Esophagus muscularis mucosa (tissue), 3 donors: Measurements from ENCODE around the gene DDX39A.

Source experiments
- CTCF ChIP-seq, 3 experiments: fragments of 200-600 bp in 2 of 3; fragments of 450-650 bp in 1 of 3; sonication (generic) in 2 of 3; IDR thresholded peaks; one replicate each; pipeline ENCODE4 v1.5.1; 2017 to 2019; ENCODE audit warnings: antibody characterized with exemption in 3 of 3, mild to moderate bottlenecking in 2 of 3, moderate library complexity in 1 of 3
- POLR2A ChIP-seq: fragments of 450-650 bp; IDR thresholded peaks from one replicate; pipeline ENCODE4 v1.6.1; 2017; ENCODE audit warnings: antibody characterized with exemption, moderate library complexity, mild to moderate bottlenecking, low read depth
- POLR2AphosphoS5 ChIP-seq, 2 donors: sonication (generic); formaldehyde crosslinking; IDR thresholded peaks; one replicate each; pipeline ENCODE4 v1.6.1; 2017; ENCODE audit warnings: antibody characterized with exemption in 2 of 2

- TF ChIP-seq CTCF (IDR thresholded peaks at IDR 0.05) (no peak), POLR2A (no peak), POLR2AphosphoS5 (IDR thresholded peaks at IDR 0.05) (no peak)
Observed at GRCh38 chr19:14406645-14407401, 12.3 kb downstream of the DDX39A start.
